ENCODE results near the gene ARHGDIG. TPM values are rescaled to one million over a fixed set of nuclear protein-coding genes. Genes with fewer than 3 reads are reported as not detected.

Gene ARHGDIG
- total RNA-seq, 2 experiments from 2014 or later: 0.42 TPM; not detected in 1

DNA sequence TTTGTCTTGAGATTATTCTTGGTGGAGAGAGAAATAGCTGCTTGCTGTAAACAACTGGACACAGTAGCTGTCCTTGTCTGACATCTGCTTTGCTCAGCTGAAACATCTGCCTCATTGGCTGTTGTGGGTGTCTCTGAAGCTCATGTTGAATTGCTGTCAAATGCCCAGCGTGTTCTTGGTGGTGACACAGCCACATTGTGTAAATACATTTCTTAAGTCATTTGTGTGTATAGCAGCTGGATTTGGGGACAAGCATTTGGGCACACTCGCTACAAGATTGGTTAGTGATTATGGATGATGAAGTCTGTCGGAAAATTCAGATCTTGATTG, 40.5 kb upstream of the ARHGDIG start:
- peaks cover 7% of the 10 kb centered on the region for H3K36me3 Mint-ChIP-seq (ENCODE audit: low read depth)
- CTCF ChIA-PET: no interaction called here
- no peak overlapping the region for H3K27ac ChIP-seq (ENCODE audit: low read depth in 1 of 2, low read length in 2 of 2)

DNA sequence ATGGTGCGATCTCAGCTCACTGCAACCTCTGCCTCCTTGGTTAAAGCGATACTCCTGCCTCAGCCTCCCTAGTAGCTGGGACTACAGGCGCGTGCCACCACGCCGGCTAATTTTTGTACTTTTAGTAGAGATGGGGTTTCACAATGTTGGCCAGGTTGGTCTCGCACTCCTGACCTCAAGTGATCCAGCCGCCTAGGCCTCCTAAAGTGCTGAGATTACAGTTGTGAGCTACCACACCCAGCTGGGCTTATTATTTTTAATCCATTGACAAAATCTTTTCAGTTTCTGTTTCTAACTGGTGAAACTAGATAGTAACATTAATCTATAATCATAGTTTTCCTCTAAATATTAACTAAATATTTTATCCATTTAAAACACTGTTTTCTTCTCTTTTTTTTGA, 39.8 kb upstream of the ARHGDIG start:
- H3K27ac Mint-ChIP-seq: no peak overlapping the region
- H3K27ac ChIP-seq (ENCODE audit: low read depth in 1 of 2, low read length in 2 of 2): no peak overlapping the region
- POLR2A ChIA-PET: no interaction called here

More for the DNA sequence above, 40.5 kb upstream of the ARHGDIG start:
- Histone ChIP-seq H3K4me3 (ENCODE audit: low read length) (no peak overlapping the region), H3K27me3 (ENCODE audit: control insufficient read depth in 1 of 2, insufficient read depth in 2 of 2, low read length in 2 of 2) (no peaks in the 10 kb centered on the region), H3K36me3 (ENCODE audit: insufficient read depth, low read length) (no peaks in the 10 kb centered on the region), H3K4me1 (ENCODE audit: insufficient read depth, low read length) (peaks cover 12% of the 10 kb centered on the region), H3K9me3 (ENCODE audit: control insufficient read depth in 1 of 2, insufficient read depth in 1 of 2, low read length in 2 of 2) (no peaks in the 10 kb centered on the region)
- Mint-ChIP-seq H3K27ac (no peak overlapping the region), H3K27me3 (no peaks in the 10 kb centered on the region), H3K4me1 (ENCODE audit: low read depth) (peaks cover 12% of the 10 kb centered on the region), H3K4me3 (peak overlapping the region; percentile 1), H3K9me3 (no peaks in the 10 kb centered on the region)
- POLR2A ChIA-PET: no interaction called here
- ATAC-seq (ENCODE audit: poor library complexity): no peak
- TF ChIP-seq, protein P1, sequence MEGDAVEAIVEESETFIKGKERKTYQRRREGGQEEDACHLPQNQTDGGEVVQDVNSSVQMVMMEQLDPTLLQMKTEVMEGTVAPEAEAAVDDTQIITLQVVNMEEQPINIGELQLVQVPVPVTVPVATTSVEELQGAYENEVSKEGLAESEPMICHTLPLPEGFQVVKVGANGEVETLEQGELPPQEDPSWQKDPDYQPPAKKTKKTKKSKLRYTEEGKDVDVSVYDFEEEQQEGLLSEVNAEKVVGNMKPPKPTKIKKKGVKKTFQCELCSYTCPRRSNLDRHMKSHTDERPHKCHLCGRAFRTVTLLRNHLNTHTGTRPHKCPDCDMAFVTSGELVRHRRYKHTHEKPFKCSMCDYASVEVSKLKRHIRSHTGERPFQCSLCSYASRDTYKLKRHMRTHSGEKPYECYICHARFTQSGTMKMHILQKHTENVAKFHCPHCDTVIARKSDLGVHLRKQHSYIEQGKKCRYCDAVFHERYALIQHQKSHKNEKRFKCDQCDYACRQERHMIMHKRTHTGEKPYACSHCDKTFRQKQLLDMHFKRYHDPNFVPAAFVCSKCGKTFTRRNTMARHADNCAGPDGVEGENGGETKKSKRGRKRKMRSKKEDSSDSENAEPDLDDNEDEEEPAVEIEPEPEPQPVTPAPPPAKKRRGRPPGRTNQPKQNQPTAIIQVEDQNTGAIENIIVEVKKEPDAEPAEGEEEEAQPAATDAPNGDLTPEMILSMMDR (IDR thresholded peaks at IDR 0.05): no peak
- no peak for DNase-seq
- intact Hi-C loops (cut with DNase I, micrococcal nuclease): no loop called here

DNA sequence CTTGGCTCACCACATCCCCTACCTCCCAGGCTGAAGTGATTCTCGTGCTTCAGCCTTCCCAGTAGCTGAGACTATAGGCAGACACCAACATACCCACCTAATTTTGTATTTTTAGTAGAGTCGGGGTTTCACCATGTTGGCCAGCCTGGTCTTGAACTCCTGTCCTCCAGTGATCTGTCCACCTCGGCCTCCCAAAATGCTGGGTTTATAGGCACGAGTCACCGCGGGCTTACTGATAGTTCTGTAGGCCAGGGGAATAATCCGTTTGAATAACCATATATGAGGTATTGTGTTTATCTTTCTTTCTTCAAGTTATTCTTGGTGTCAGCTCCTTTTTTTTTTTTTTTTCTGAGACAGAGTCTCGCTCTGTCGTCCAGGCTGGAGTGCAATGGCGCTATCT, 38.1 kb upstream of the ARHGDIG start:
- intact Hi-C loops (cut with DNase I, micrococcal nuclease): no loop called here
- no peaks in the 10 kb centered on the region for H3K27me3 ChIP-seq (ENCODE audit: control insufficient read depth in 1 of 2, insufficient read depth in 2 of 2, low read length in 2 of 2)
- Mint-ChIP-seq H3K27ac (no peak overlapping the region), H3K4me1 (ENCODE audit: low read depth) (peaks cover 4% of the 10 kb centered on the region), H3K4me3 (no peak overlapping the region), H3K9me3 (no peaks in the 10 kb centered on the region), H3K36me3 (ENCODE audit: low read depth) (peaks cover 4% of the 10 kb centered on the region), H3K27me3 (no peaks in the 10 kb centered on the region)
- H3K4me1 ChIP-seq (ENCODE audit: insufficient read depth, low read length): peaks cover 4% of the 10 kb centered on the region
- ChIA-PET POLR2A (interaction anchor here (0.6 to 1.3 kb wide), 4 partner anchors 10 to 912 kb away, joined by 3 to 4 read pairs (median 4); no protein-coding TSS in a partner anchor), CTCF (no interaction called here)
- H3K36me3 ChIP-seq (ENCODE audit: insufficient read depth, low read length): no peaks in the 10 kb centered on the region
- no peaks in the 10 kb centered on the region for H3K9me3 ChIP-seq (ENCODE audit: control insufficient read depth in 1 of 2, insufficient read depth in 1 of 2, low read length in 2 of 2)
- TF ChIP-seq, protein P1 (IDR thresholded peaks at IDR 0.05): no peak
- DNase-seq: no peak
- H3K27ac ChIP-seq (ENCODE audit: low read depth in 1 of 2, low read length in 2 of 2): no peak overlapping the region
- no peak overlapping the region for H3K4me3 ChIP-seq (ENCODE audit: low read length)
- no peak for ATAC-seq (ENCODE audit: poor library complexity)

More for the DNA sequence above, 39.8 kb upstream of the ARHGDIG start:
- Mint-ChIP-seq H3K4me1 (ENCODE audit: low read depth) (peaks cover 6% of the 10 kb centered on the region), H3K27me3 (no peaks in the 10 kb centered on the region), H3K9me3 (no peaks in the 10 kb centered on the region), H3K4me3 (no peak overlapping the region), H3K36me3 (ENCODE audit: low read depth) (peaks cover 4% of the 10 kb centered on the region)
- no peak for ATAC-seq (ENCODE audit: poor library complexity)
- Histone ChIP-seq H3K4me3 (ENCODE audit: low read length) (no peak overlapping the region), H3K9me3 (ENCODE audit: control insufficient read depth in 1 of 2, insufficient read depth in 1 of 2, low read length in 2 of 2) (no peaks in the 10 kb centered on the region), H3K4me1 (ENCODE audit: insufficient read depth, low read length) (peaks cover 7% of the 10 kb centered on the region), H3K27me3 (ENCODE audit: control insufficient read depth in 1 of 2, insufficient read depth in 2 of 2, low read length in 2 of 2) (no peaks in the 10 kb centered on the region), H3K36me3 (ENCODE audit: insufficient read depth, low read length) (no peaks in the 10 kb centered on the region)
- TF ChIP-seq, protein P1 (IDR thresholded peaks at IDR 0.05): no peak
- DNase-seq: peak in 1 of 14 experiments; percentile 3
- CTCF ChIA-PET: no interaction called here
- intact Hi-C loops (cut with DNase I, micrococcal nuclease): no loop called here
